ENCODE data around the gene ARL4D.

GRCh38 chr17:43399839-43400328 is 1.1 kb downstream of the ARL4D start:
- TF ChIP-seq EZH2 (IDR thresholded peaks at IDR 0.05; ENCODE audit: borderline replicate concordance, insufficient read depth, low read depth, low read length, poor library complexity, severe bottlenecking): no peak
- no peak for TF ChIP-seq CTCF (IDR thresholded peaks at IDR 0.05)
